OCI-LY1 (cell line): ENCODE data around the gene MPV17L2.

ENCODE experiments used
- H2AFZ ChIP-seq: fragments of 200-600 bp; sonication (generic), shearing (Covaris generic); 2 replicates; pipeline ENCODE4 v1.6.0; 2014; ENCODE audit warnings: antibody characterized with exemption, mild to moderate bottlenecking, low read length
- H3F3A ChIP-seq: fragments of 200-600 bp; sonication (generic), shearing (Covaris generic); 2 replicates; pipeline ENCODE4 v1.6.0; 2014; ENCODE audit warnings: mild to moderate bottlenecking, antibody characterized with exemption, low read length, moderate library complexity; ENCODE audit not compliant: insufficient read depth
- H3K27ac ChIP-seq: fragments of 200-600 bp; sonication (generic); 2 replicates; pipeline ENCODE4 v1.5.1; 2014; ENCODE audit warnings: low read length, mixed run types, mild to moderate bottlenecking, low read depth; ENCODE audit not compliant: poor library complexity, severe bottlenecking
- H3K27me3 ChIP-seq: fragments of 200-600 bp; sonication (generic); 2 replicates; pipeline ENCODE4 v1.6.0; 2014; ENCODE audit warnings: antibody characterized with exemption, mild to moderate bottlenecking, low read length, moderate library complexity; ENCODE audit not compliant: insufficient read depth
- H3K36me3 ChIP-seq: fragments of 200-600 bp; sonication (generic); 2 replicates; pipeline ENCODE4 v1.6.1; 2014; ENCODE audit warnings: mild to moderate bottlenecking, antibody characterized with exemption, low read length, moderate library complexity, mixed read lengths; ENCODE audit not compliant: insufficient read depth
- H3K4me1 ChIP-seq: fragments of 200-600 bp; sonication (generic); 2 replicates; pipeline ENCODE4 v1.5.1; 2014; ENCODE audit warnings: mild to moderate bottlenecking, low read length, moderate library complexity; ENCODE audit not compliant: insufficient read depth, severe bottlenecking
- H3K4me2 ChIP-seq: fragments of 200-600 bp; sonication (generic), shearing (Covaris generic); 2 replicates; pipeline ENCODE4 v1.6.1; 2014; ENCODE audit warnings: low read length
- H3K4me3 ChIP-seq: fragments of 200-600 bp; sonication (generic); 2 replicates; pipeline ENCODE4 v1.5.1; 2014; ENCODE audit warnings: low read length, low read depth, mild to moderate bottlenecking, mixed read lengths; ENCODE audit not compliant: poor library complexity, severe bottlenecking
- H3K79me2 ChIP-seq: fragments of 200-600 bp; shearing (Covaris generic); 2 replicates; pipeline ENCODE4 v1.6.1; 2016; ENCODE audit warnings: mixed run types, low read length, mixed read lengths; ENCODE audit not compliant: insufficient read depth
- H3K9ac ChIP-seq: fragments of 200-600 bp; sonication (generic), shearing (Covaris generic); 2 replicates; pipeline ENCODE4 v1.6.1; 2014; ENCODE audit warnings: mild to moderate bottlenecking, low read length, mixed read lengths
- H3K9me2 ChIP-seq: fragments of 200-600 bp; sonication (generic), shearing (Covaris generic); 2 replicates; pipeline ENCODE4 v1.6.1; 2014; ENCODE audit warnings: low read depth, mild to moderate bottlenecking, low read length, mixed read lengths
- H3K9me3 ChIP-seq: fragments of 200-600 bp; shearing (Covaris generic); 2 replicates; pipeline ENCODE4 v1.6.1; 2014; ENCODE audit warnings: low read length, mixed read lengths
- H4K20me1 ChIP-seq: fragments of 200-600 bp; sonication (generic), shearing (Covaris generic); 2 replicates; pipeline ENCODE4 v1.6.0; 2016; ENCODE audit warnings: mild to moderate bottlenecking, low read length; ENCODE audit not compliant: insufficient read depth
- CTCF ChIP-seq: fragments of 200-600 bp; sonication (generic), shearing (Covaris generic); IDR thresholded peaks from 2 replicates; pipeline ENCODE4 v1.5.1; 2017; ENCODE audit warnings: mild to moderate bottlenecking, antibody characterized with exemption, low read length, moderate library complexity, mixed read lengths
- EZH2 ChIP-seq: fragments of 200-600 bp; sonication (generic), shearing (Covaris generic); IDR thresholded peaks from 2 replicates; pipeline ENCODE4 v1.8.0; 2017; ENCODE audit warnings: borderline replicate concordance, mixed run types, mild to moderate bottlenecking, antibody characterized with exemption, low read length, moderate library complexity, mixed read lengths

The MPV17L2 gene

GRCh38 chr19:18224525-18225354 lies 31.7 kb downstream of the MPV17L2 start:
- Histone ChIP-seq H3F3A (no peaks in the 10 kb centered on the region), H3K4me1 (peaks cover 16% of the 10 kb centered on the region), H3K36me3 (no peaks in the 10 kb centered on the region), H3K9me2 (no peaks in the 10 kb centered on the region), H3K9me3 (no peaks in the 10 kb centered on the region), H3K4me2 (peak overlapping the region; percentile 66), H2AFZ (no peak overlapping the region), H3K79me2 (no peaks in the 10 kb centered on the region), H4K20me1 (no peaks in the 10 kb centered on the region), H3K9ac (peak overlapping the region; percentile 70), H3K4me3 (peak overlapping the region; percentile 61), H3K27me3 (0 out of 2 replicates have a peak, but pooled peaks cover 3% of the 10 kb centered on the region), H3K27ac (no peak overlapping the region)
- no peak for TF ChIP-seq CTCF

GRCh38 chr19:18225355-18225701 lies 32.3 kb downstream of the MPV17L2 start:
- no peaks in the 10 kb centered on the region for H3K36me3 ChIP-seq
- no peaks in the 10 kb centered on the region for H3K9me2 ChIP-seq
- H4K20me1 ChIP-seq = no peaks in the 10 kb centered on the region
- TF ChIP-seq EZH2 = no peak
- no peak for TF ChIP-seq CTCF
- no peak overlapping the region for H3K9ac ChIP-seq
- H3K4me3 ChIP-seq = no peak overlapping the region
- 0 out of 2 replicates have a peak, but pooled peaks cover 3% of the 10 kb centered on the region for H3K27me3 ChIP-seq
- H2AFZ ChIP-seq = no peak overlapping the region
- no peaks in the 10 kb centered on the region for H3K9me3 ChIP-seq
- peaks cover 16% of the 10 kb centered on the region for H3K4me1 ChIP-seq
- no peak overlapping the region for H3K27ac ChIP-seq
- no peaks in the 10 kb centered on the region for H3K79me2 ChIP-seq
- H3K4me2 ChIP-seq = peak overlapping the region; percentile 66; the same call in 1 of the 2 replicates
- H3F3A ChIP-seq = no peaks in the 10 kb centered on the region

GRCh38 chr19:18225702-18226468 lies 32.9 kb downstream of the MPV17L2 start, which contains the start of gene PDE4C:
PDE4C (minus strand) TSS chr19:18226438; CDS start chr19:18226415, 23 bp downstream.
- Histone ChIP-seq H3K27ac (no peak within 1 kb of the TSS), H3K4me1 (peaks cover 16% of the 10 kb centered on the region), H3K4me2 (0 out of 2 replicates have a peak within 1 kb of the TSS, but pooled peaks have one; percentile 2), H3K9me2 (no peaks in the 10 kb centered on the region), H3K4me3 (no peak within 1 kb of the TSS), H3F3A (no peaks in the 10 kb centered on the region), H3K9ac (no peak within 1 kb of the TSS), H3K79me2 (no peaks in the 10 kb centered on the region), H4K20me1 (no peaks in the 10 kb centered on the region), H3K9me3 (no peaks in the 10 kb centered on the region), H3K36me3 (no peaks in the 10 kb centered on the region), H2AFZ (no peak within 1 kb of the TSS), H3K27me3 (0 out of 2 replicates have a peak, but pooled peaks cover 3% of the 10 kb centered on the region)
- TF ChIP-seq CTCF = no peak
- no peak for TF ChIP-seq EZH2
